ENCODE results near the gene DDRGK1. TPM values are rescaled to one million over a fixed set of nuclear protein-coding genes. Genes with fewer than 3 reads are reported as not detected.

Gene DDRGK1
- total and polyA plus RNA-seq, 4 donors, result 16.8 to 72.4 (median 48.5) TPM

- H3K27me3 ChIP-seq (ENCODE audit: control insufficient read depth in 4 of 4, insufficient read depth in 4 of 4, low read length in 3 of 4), result no peaks in the 10 kb centered on the region
- H3K9ac ChIP-seq (ENCODE audit: low read depth in 1 of 2, low read length in 2 of 2), result no peak overlapping the region
- 62% methylated on average over 5 of the region's 5 CpGs for WGBS
Observed at GRCh38 chr20:3172126-3172932, 32.2 kb downstream of the DDRGK1 start.

More at GRCh38 chr20:3172126-3172932, 32.2 kb downstream of the DDRGK1 start:
- no peak overlapping the region for H3K27ac ChIP-seq (ENCODE audit: low read depth in 1 of 2, low read length in 2 of 2)
- DNase-seq (ENCODE audit: low spot score), result no peak
- no peaks in the 10 kb centered on the region for H3K9me3 ChIP-seq (ENCODE audit: control insufficient read depth in 4 of 4, low read length in 3 of 4)
- peaks cover 6 to 24% (median 18%) of the 10 kb centered on the region in 4 donors for H3K4me1 ChIP-seq (ENCODE audit: control insufficient read depth in 4 of 4, insufficient read depth in 4 of 4, low read length in 3 of 4)
- H3K4me3 ChIP-seq (ENCODE audit: low read depth in 1 of 3, low read length in 3 of 3), result no peak overlapping the region
- TF ChIP-seq EGR1 (IDR thresholded peaks at IDR 0.05; ENCODE audit: low read depth in 2 of 2) (no peak), SP1 (IDR thresholded peaks at IDR 0.05) (no peak), YY1 (IDR thresholded peaks at IDR 0.05) (no peak), ATF3 (IDR thresholded peaks at IDR 0.05) (no peak), RXRA (IDR thresholded peaks at IDR 0.05) (no peak), HNF4A (conservative IDR thresholded peaks at IDR 0.05) (no peak), MAX (IDR thresholded peaks at IDR 0.05) (no peak), JUND (IDR thresholded peaks at IDR 0.05) (no peak), GABPA (IDR thresholded peaks at IDR 0.05 in 1 of 2, conservative IDR thresholded peaks at IDR 0.05 in 1 of 2) (no peak), CTCF (IDR thresholded peaks at IDR 0.05; ENCODE audit: low read depth, low read length, missing input control) (no peak), FOXA2 (IDR thresholded peaks at IDR 0.05) (no peak), HNF4G (IDR thresholded peaks at IDR 0.05) (no peak), TAF1 (conservative IDR thresholded peaks at IDR 0.05) (no peak), RAD21 (IDR thresholded peaks at IDR 0.05) (no peak), NR2F2 (IDR thresholded peaks at IDR 0.05) (no peak), ZBTB33 (IDR thresholded peaks at IDR 0.05) (no peak), REST (IDR thresholded peaks at IDR 0.05) (no peak)
- no peaks in the 10 kb centered on the region for H3K36me3 ChIP-seq (ENCODE audit: control insufficient read depth in 4 of 4, insufficient read depth in 3 of 4, low read depth in 1 of 4, low read length in 3 of 4)

All from liver (tissue), 9 donors.